Stimulated activated CD8-positive, alpha-beta memory T cell treated with anti-CD3 and anti-CD28 coated beads, Interleukin-4, amount 100 ng/mL, for 1 hour (primary cell): Measurements from ENCODE around the gene TBC1D20.
"Not testable (repeated sequence)": the region's sequence is repeated elsewhere in the genome, so short reads cannot be mapped to it uniquely, and the experiment has no call there.

Experiments
- DNase-seq, 2 donors: peaks; one replicate each; pipeline ENCODE4 v3.0.0-alpha.2; 2020; ENCODE audit warnings: low read depth in 2 of 2, low spot score in 1 of 2

TBC1D20 gene

DNA sequence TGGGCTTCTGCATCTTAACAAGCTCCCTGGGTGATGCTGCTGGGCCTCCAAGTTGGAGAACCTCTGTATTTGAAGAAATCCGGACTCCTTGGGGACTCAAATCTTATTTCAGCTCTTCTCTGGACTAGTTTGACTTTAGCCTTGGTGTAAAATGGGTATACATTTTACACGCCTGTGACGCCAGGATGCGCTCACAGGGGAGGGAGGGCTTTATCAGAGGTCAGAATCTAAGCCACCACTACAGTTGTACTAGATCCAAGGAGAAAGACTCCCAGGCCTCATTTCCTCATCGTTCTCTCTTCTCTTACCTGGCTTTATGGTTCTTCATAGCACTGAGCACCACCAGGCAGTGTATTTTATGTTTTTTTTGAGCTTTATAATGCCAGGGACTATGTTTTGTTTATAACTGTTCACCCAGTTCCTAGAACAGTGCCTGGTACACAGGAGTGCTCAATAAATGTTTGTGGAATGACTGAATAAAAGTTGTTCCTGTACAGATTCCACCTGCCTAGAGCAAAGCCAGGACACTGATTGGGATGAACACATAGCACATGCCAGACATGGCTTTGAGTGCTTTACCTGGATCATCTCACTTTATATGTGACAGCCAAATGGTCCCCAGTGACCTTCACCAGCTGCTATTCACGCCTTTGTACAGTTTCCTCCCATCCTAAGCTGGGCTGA, 59.3 kb downstream of the TBC1D20 start:
- no peak for DNase-seq

GRCh38 chr20:402496-402885, 59.8 kb downstream of the TBC1D20 start:
- DNase-seq = no peak

GRCh38 chr20:401682-402495, 60.4 kb downstream of the TBC1D20 start:
- DNase-seq = no peak

- DNase-seq = no peak
Observed at GRCh38 chr20:400454-401275, 61.7 kb downstream of the TBC1D20 start.

DNA sequence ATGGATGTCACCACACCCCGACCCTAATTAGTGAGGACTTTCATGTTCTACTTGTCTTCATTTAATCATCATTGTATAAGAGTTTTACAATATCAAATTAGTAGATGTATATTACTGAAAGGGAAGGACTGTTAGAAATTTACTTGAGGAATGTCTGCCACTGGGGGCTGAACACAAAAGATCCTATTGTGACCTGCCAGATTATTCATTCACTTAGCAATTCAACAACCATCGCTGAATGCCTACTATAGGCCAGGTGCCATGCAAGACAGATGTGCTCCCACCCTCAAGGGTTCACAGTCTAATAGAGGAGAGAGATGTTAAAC, 62.2 kb downstream of the TBC1D20 start:
- DNase-seq = no peak

DNA sequence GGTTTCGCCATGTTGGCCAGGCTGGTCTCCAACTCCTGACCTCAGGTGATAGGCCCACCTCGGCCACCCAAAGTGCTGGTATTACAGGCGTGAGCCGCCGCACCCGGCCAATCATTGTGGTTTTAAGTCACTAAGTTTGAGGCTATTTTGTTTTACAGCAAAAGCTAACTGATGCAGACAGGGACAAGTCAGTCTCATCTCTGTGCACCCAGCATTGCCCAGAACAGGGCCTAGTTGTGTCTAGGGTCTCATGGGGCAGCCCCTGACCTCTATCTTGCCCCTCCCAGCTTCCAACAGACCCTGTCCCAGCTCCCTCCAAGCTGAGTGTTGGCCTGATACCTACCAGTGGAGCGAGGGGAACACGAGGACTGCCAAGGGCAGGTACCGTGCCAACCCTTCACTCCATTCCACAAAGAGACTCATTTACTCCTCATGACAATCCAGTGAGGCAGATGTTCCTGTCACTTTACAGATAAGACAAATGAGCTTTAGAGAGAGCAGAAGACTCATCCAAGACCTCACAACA, 63.1 kb downstream of the TBC1D20 start:
- DNase-seq = no peak

DNA sequence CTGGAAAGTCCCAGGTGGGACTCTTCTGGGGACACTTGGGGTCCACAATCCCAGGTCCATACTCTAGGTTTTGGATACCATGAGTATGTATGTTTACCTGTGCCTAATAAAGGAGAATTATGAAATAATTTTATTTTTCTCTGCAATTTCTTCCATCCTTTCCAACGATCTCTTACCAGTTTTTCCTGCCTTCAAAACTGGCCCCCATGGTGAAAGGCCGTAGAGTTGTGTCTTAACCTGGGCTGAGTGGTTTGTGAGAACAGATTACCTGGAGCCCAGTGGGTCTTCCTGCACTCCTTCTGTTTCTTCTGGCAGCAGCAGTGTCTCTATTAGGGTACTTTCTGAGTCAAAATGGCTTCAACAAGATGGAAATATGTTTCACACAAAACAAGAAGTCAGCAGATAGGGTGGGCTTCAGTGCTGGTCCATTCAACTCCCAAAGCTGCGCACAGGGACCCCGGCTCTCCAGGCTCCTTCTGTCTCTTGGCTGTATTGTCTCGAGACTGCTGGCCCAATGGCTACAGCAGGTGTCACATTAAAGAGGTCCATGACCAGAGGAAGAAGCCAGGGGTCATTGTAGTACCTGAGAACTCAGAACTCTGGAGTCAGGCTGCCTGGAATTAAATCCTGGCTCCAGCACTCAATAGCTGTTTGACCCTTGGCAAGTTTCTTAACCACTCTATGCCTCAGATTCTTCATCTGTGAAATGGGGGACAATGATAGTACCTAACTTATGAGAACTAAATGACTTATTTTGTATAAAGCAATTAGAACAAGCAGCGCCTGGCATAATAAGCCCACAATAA, 64.7 kb downstream of the TBC1D20 start:
- no peak for DNase-seq

GRCh38 chr20:396619-397431, 65.5 kb downstream of the TBC1D20 start:
- no peak for DNase-seq

DNA sequence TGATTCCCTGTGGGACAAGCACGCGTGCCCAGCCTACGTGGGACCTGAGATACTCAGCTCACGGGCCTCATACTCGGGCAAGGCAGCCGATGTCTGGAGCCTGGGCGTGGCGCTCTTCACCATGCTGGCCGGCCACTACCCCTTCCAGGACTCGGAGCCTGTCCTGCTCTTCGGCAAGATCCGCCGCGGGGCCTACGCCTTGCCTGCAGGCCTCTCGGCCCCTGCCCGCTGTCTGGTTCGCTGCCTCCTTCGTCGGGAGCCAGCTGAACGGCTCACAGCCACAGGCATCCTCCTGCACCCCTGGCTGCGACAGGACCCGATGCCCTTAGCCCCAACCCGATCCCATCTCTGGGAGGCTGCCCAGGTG, 66.1 kb downstream of the TBC1D20 start:
- no peak for DNase-seq

DNA sequence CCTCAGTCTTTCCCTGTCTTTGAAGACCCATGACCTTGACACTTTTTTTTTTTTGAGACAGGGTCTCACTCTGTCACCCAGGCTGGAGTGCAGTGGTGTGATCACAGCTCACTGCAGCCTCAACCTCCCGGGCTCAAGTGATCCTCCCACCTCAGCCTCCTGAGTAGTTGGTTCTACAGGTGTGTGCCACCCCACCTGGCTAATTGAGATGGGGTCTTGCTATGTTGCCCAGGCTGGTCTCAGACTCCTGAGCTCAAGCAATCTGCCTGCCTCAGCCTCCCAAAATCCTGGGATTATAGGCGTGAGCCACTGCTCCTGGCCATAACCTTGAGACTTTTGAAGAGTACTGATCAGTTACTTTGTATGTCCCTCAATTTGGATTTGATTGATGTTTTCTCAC, 69.0 kb downstream of the TBC1D20 start:
- DNase-seq = not testable (repeated sequence)

DNA sequence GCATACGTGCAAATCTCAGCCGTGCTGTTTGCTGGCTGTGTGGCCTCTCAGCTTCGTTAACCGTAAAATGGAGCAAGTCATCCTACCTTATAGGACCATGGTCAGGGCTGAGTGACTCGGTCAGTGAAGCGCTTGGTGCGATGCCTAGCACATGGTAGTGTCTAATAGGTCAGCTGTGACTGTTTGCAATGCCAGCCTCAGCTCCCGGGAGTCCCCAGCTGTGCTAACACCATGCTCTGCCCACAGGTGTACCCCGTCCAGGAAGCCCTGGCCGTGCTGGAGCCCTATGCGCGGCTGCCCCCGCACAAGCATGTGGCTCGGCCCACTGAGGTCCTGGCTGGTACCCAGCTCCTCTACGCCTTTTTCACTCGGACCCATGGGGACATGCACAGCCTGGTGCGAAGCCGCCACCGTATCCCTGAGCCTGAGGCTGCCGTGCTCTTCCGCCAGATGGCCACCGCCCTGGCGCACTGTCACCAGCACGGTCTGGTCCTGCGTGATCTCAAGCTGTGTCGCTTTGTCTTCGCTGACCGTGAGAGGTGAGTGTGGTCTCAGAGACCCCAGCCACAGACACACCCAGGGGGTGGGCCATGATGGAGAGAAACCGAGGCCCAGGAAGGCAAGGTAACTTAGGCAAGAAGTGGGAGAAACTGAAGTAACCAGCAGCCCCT, 71.2 kb downstream of the TBC1D20 start:
- no peak for DNase-seq

- no peak for DNase-seq
Observed at GRCh38 chr20:389220-389619, 73.1 kb downstream of the TBC1D20 start.

GRCh38 chr20:388034-388994, 74.0 kb downstream of the TBC1D20 start:
- DNase-seq = no peak

GRCh38 chr20:387520-387919, 74.8 kb downstream of the TBC1D20 start:
- no peak for DNase-seq

DNA sequence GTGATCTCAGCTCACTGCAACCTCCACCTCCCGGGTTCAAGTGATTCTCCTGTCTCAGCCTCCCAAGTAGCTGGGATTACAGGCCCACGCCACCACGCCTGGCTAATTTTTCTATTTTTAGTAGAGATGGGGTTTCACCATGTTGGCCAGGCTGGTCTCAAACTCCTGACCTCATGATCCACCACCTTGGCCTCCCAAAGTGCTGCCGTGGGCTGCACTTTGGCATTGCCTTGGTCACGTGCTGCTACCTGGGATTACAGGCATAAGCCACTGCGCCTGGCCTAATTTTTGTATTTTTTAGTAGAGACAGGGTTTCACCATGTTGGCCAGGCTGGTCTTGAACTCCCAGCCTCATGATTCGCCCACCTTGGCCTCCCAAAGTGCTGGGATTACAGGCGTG, 75.7 kb downstream of the TBC1D20 start:
- DNase-seq = not testable (repeated sequence)
